PC-9 (cell line): ENCODE results near the gene CTXND1.

Source experiments
- CTCF ChIP-seq: fragments of 200-600 bp; sonication (generic); conservative IDR thresholded peaks from 2 replicates; pipeline ENCODE4 v1.6.1; 2017; ENCODE audit warnings: mixed run types, antibody characterized with exemption, mild to moderate bottlenecking, moderate library complexity
- EZH2 ChIP-seq: fragments of 200-600 bp; sonication (generic); IDR thresholded peaks from 2 replicates; pipeline ENCODE4 v1.8.0; 2017; ENCODE audit warnings: antibody characterized with exemption, low read depth

- TF ChIP-seq EZH2 (no peak), CTCF (peak; percentile 59)
These were observed 9.8 kb downstream of the CTXND1 start for GRCh38 chr15:80242132-80242769.
